ENCODE measurements around the gene PLAC8L1.

PLAC8L1 gene

DNA sequence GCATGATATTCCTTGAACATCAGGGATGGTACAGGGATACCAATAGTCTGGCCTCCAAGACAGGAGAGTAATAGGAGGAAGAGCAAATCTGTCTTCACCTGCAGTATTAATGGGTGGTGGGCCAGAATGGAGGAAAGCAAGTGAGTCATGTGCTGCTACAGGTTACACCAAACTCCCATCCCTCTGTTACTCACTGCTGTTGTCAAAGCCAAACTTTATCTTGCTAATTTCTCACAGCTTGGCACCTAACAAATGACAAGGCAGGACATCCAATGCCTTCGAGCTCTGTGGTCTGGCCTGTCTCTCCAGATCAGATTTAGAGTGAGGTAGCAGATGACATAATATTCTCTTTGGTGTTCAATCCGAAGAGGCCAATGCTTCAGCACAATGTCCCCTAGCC, 26.8 kb downstream of the PLAC8L1 start:
- no peak for DNase-seq

DNA sequence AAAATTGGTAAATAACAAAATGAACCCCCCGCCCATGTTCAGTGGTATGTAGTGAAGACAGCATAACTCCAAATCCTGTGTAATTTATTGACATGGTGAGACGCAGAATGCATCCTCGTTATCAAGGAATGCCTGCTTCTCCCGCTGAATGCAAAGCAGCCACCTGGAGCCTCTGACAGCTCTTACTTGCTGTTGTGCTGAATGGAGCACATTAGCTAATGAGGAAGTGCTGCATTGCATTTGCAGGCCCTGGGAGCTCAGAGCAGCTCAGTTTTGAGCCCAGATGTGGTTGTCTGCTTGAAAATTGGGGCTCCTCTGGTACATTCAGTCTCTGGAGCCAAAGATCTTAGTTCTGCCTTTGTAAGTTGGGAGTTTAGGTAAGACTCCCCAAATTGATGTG, 28.9 kb downstream of the PLAC8L1 start:
- no peak for DNase-seq

- no peak for DNase-seq
These were observed 29.3 kb downstream of the PLAC8L1 start for GRCh38 chr5:146076028-146076427.

DNA sequence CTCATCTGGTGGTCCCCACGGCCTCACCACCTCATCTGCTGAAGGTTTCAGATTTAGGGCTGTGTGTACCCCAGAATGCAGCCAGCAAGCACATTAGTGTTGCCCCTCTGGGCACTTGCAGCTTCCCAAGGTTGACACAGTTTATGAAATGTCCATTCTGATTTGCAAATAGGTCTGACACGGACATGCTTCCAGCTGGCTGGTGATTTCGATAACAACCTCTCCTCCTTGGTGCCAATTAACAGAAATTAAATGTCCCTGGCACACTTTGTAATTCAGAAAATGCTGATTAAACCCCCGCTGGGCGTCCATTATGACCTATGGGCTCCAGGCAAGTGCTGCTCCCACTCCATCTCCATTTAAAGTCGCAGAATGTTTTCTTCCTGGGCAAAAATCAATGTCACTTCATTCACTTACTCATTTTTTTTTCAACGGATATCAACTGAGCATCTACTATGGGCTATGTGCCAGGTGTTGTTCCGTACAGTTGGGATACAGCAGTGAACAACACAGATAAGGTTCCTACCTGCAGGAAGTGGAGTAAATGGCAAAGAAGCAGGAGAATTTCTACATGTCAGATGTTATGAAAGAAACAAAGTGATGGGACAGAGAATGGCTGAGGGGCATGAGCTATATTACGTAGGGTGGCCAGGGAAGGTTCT, 32.0 kb downstream of the PLAC8L1 start:
- DNase-seq: no peak

- DNase-seq: no peak
These were observed 32.8 kb downstream of the PLAC8L1 start for GRCh38 chr5:146072595-146072994.

DNA sequence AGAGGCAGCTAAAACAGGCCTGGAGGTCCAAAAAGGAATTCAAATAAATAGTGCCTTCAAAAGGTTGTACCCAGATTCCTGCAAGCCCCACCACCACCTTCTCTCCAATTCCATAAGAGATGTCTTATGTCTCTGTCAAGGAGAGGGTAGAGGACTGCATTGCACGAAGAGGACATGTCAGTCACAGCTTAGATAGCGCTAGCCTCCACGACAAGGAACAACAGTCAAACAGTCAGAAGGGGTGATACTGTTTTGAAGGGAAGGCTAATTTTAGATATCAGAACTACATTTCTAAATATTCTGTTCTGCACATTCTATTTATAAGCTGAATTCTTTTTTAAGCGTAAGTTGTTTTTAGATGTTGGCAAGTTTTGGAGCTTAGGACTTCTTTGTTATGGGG, 34.2 kb downstream of the PLAC8L1 start:
- DNase-seq: no peak

- DNase-seq: no peak
These were observed 34.6 kb downstream of the PLAC8L1 start for GRCh38 chr5:146070746-146071145.

DNA sequence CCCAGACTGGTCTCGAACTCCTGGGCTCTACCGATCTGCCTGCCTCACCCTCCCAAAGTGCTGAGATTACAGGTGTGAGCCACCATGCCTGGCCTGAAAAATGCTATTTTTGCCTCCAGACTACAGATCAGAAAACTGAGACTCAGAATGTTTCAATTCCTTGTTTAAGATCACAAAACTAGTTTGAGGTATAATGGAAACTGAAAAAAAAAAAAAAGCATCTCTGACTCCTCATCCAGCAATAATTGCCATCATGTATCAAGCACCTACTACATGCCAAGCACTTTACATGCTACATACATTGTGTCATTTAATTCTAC, 35.6 kb downstream of the PLAC8L1 start:
- DNase-seq: no peak

- DNase-seq: no peak
These were observed 36.2 kb downstream of the PLAC8L1 start for GRCh38 chr5:146068977-146069779.

GRCh38 chr5:146068206-146068605, 37.2 kb downstream of the PLAC8L1 start:
- DNase-seq: no peak

- DNase-seq: no peak
These were observed 38.4 kb downstream of the PLAC8L1 start for GRCh38 chr5:146066968-146067367.

DNA sequence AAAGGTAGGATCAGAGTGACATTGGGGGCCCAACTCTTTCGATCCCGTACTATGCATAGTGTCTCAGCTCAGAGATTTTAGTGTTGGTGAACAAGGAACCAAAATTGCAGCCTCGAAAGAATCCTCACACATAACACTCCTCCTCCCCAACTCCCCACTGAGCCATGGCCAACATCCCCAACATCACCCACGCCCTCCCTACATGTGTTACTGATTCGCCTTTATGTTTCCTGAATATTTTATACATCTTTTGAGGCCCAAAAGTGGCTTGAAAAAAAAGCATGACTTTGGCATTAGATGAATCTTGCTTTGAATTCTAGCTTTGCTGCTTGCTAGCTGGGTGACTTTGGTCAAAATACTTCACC, 45.2 kb downstream of the PLAC8L1 start:
- DNase-seq: no peak

DNA sequence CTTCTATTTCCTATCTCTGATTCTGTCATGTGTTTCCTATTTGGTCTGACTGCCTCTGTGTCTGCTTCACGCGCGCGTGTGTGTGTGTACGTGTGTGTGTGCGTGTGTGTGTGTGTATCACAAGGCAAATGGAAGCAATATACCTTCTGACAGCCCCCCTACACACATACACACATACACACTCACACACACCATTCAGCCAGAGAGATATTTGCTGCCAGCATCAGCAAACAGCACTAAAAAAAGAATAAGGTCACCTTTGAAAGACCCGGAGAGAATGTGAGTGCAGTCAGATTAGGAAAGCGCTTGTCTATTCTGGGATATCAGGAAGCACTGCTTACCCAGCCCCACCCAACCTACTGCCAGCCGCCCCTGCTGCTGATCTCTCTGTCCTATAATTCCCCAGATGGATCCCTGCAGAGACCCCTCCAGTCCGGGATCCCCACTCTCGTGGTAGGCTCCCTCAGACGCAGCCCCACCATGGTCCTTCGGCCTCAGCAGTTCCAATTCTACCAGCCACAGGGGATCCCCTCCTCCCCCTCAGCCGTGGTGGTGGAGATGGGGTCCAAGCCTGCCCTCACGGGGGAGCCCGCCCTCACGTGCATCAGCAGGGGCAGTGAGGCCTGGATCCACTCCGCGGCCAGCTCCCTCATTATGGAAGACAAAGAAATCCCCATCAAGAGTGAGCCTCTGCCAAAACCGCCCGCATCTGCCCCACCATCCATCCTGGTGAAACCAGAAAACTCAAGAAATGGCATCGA, 45.7 kb downstream of the PLAC8L1 start:
- DNase-seq: no peak

DNA sequence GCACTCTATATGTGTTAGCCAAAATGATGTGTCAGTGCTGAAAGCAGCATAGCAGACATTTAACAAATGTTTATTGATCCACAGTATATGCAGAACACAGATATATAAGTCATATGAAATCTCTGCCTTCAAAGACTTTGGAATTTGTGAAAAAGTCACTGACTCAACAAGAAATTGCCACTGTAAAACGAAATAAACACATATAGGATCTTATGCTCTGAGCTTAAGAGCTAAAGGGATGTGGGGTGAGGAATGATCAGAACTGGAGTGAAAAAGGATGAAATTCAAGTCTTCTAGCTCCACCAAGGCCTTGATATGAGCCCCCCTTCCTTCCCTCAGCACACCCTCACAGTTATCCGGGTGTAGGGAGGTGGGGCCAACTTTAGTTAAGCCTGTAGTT, 49.9 kb downstream of the PLAC8L1 start:
- no peak for DNase-seq

DNA sequence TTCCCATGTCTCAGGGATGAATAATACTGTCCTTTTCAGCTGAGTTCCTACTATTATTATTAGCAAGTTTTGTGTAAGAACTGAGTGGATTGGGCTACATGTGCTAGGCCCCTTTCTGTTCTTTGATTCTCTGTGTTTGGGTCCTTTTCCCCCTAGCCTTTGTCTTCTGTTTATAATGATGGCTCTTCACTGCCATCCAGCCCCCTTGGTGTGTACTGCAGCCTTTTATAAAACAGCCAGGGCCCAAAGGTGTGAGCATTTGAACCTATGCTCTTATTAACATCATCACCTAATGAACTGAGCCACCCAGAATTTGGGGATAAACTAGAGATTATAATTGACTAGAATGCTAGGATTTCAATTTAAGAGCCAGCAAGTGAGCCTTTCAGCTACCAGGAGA, 52.6 kb downstream of the PLAC8L1 start:
- no peak for DNase-seq

GRCh38 chr5:146051678-146052077, 53.7 kb downstream of the PLAC8L1 start:
- DNase-seq: no peak

DNA sequence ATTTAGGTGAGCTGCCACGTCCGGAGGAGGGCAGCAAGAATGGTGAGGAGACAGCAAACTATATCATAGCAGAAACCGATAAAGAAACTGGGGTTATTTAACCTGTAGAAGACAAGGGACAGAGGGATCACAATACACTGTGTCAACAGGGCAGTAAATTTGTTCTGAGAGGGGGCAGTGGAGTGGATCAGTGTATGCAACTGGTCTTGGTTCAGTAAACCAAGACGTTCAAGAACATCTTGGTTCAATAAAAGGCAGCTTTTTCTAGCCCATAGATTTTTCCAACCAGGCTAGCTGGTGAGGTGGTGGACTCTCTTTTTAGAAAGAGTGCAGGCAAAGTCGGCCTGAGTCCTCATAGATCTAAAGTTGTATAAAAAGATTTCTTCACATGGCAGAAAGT, 55.3 kb downstream of the PLAC8L1 start:
- no peak for DNase-seq

DNA sequence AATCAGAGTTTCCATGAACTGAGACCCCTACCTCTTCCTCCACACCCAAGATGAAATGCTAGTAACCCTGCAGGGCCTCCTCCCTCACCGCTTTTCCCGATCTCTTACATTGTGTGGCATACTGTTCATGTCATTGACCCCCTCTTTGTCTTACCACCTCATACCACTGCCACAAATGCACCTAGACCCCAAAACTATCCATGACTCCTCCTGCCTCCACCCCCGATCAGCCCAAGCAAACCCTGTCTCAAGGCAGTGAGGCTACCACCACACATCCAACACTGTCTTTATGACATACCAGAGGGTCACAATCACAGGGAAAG, 55.7 kb downstream of the PLAC8L1 start:
- no peak for DNase-seq

DNA sequence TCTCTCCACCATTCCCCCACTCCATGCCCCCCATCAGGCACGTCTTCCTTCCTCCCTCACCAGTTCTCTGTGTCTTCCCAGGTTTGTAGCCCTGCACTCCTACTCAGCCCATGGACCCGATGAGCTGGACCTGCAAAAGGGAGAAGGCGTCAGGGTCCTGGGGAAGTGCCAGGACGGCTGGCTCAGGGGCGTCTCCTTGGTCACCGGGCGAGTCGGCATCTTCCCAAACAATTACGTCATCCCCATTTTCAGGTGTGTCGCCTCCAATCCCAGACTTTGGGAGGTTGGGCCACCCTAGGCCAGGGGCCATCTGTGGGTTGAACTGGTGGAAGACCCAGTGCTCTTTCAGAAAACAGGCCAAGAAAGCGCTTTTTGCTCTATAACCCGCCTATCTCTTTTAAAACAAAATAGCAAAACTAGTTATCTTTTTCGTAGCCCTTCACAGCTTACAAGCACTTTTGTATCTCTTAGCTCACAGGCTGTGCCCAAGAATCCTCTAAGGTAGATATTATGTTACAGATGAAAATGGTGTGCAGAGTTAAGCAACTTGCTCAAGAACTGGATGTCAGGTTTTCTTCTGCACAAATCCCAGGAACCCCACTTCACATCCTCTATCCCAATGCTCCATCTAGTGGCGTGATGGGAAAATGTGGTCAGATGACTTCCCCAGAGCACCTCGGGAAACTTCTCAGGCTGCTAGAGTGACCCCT, 56.2 kb downstream of the PLAC8L1 start:
- DNase-seq: no peak

DNA sequence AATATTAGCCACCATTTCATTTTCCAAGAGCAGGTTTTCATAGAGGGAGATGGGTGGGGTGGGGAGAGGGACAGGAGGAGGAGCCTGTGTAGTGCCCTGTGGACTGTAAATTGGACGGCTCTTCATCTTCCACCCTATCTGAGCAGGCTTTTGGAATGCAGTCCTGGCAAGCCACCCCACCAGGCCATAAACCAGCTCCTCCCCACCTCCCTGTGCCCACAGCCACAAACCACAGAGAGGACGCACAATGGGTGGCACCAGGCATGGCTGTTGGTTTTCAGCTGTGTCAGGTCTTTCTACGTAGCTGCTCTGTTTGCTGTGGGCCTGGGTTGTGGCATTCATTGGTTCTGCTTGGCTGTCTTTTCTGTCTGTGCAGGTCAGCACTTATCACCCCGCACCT, 58.0 kb downstream of the PLAC8L1 start:
- no peak for DNase-seq

DNA sequence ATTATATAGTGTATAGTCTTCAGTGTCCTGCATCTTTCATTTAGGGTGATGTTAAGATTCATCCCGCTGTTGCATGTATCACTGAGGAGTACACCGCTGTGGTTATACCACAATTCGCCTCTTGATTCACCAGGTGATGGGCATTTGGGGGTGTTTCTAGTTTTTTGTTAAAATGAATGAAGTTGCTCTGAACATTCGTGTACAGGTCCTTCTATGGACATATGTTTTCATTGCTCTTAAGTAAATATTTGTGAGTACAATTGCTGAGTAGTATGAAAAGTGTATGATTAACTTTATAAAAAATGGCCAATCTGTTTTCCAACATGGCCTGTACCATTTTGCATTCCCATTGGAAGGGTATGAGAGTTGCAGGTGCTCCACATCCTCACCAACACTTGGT, 61.7 kb downstream of the PLAC8L1 start:
- DNase-seq: no peak

- no peak for DNase-seq
These were observed 62.6 kb downstream of the PLAC8L1 start for GRCh38 chr5:146042628-146043279.

DNA sequence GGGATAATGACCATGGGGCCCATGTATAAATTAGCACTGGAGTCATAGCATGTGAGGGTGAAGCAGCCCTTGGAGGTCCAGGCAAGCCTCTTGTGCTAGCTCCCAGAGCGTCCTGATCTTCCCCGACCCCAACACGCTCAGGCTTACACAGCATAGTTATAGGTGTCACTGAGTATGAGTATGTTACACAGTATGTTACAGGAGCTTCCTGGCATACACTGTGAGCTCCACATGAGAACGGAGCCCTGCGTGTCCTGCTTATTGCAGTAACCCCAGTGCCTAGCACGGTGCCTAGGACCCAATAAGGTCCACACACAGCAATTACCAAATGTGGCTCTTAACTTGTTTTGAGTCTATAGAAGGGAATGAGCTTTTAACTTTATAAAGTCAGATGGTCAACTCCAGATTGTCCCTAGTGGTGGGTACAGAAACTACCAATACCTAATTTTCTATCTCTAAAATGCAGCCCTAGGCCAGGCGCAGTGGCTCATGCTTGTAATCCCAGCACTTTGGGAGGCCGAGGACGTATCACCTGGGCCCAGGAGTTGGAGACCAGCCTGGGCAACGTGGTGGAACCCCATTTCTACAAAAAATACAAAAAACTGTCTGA, 64.1 kb downstream of the PLAC8L1 start:
- DNase-seq: no peak

All from GOT3 (cell line).